ENCODE measurements around the gene NEGR1. TPM values are rescaled to one million over a fixed set of nuclear protein-coding genes. Genes with fewer than 3 reads are reported as not detected.

NEGR1 gene
- total RNA-seq, 4 donors from 2014 or later: 7.0 to 10.0 (median 8.1) TPM

GRCh38 chr1:72109916-72110315 is 172.4 kb downstream of the NEGR1 start:
- in situ Hi-C loops (cut with MboI; ENCODE audit: low pct_ligation_motif_present in 1 of 4, low pct_unique_long_range_greater_than_20kb in 1 of 4, low sequenced_read_pairs in 3 of 4): no loop called here
- Histone ChIP-seq H3K4me1 (no peaks in the 10 kb centered on the region), H3K27me3 (no peaks in the 10 kb centered on the region), H3K27ac (no peak overlapping the region), H3K9me3 (no peaks in the 10 kb centered on the region), H3K36me3 (no peaks in the 10 kb centered on the region), H3K4me3 (no peak overlapping the region)
- TF ChIP-seq POLR2A (IDR thresholded peaks at IDR 0.05) (no peak), POLR2AphosphoS5 (IDR thresholded peaks at IDR 0.05) (no peak), CTCF (IDR thresholded peaks at IDR 0.05) (no peak), EP300 (IDR thresholded peaks at IDR 0.05; ENCODE audit: low read depth) (no peak)
- intact Hi-C loops (cut with DNase I; ENCODE audit: low total_unique reads): no loop called here
- WGBS, 2 donors (ENCODE audit: low coverage in 1 of 2): 67 to 82% methylated on average over 2 of the region's 2 CpGs
- no peak for DNase-seq

- in situ Hi-C loops (cut with MboI; ENCODE audit: low pct_ligation_motif_present in 1 of 4, low pct_unique_long_range_greater_than_20kb in 1 of 4, low sequenced_read_pairs in 3 of 4): no loop called here
- intact Hi-C loops (cut with DNase I; ENCODE audit: low total_unique reads): no loop called here
- no peaks in the 10 kb centered on the region for H3K27me3 ChIP-seq
- no peaks in the 10 kb centered on the region for H3K9me3 ChIP-seq
- no peak for TF ChIP-seq CTCF (IDR thresholded peaks at IDR 0.05)
- no peak for TF ChIP-seq EP300 (IDR thresholded peaks at IDR 0.05; ENCODE audit: low read depth)
- no peak overlapping the region for H3K4me3 ChIP-seq
- H3K27ac ChIP-seq: no peak overlapping the region
- H3K36me3 ChIP-seq: no peaks in the 10 kb centered on the region
- WGBS, 2 donors (ENCODE audit: low coverage in 1 of 2): 83 to 93% methylated on average over 2 of the region's 2 CpGs
- DNase-seq: no peak
- no peaks in the 10 kb centered on the region for H3K4me1 ChIP-seq
Observed at GRCh38 chr1:72105201-72105600, 177.1 kb downstream of the NEGR1 start.

- Histone ChIP-seq H3K27ac (no peak overlapping the region), H3K9me3 (no peaks in the 10 kb centered on the region), H3K4me3 (no peak overlapping the region), H3K36me3 (no peaks in the 10 kb centered on the region), H3K27me3 (no peaks in the 10 kb centered on the region), H3K4me1 (no peaks in the 10 kb centered on the region)
- 83 to 84% methylated on average over 3 of the region's 3 CpGs for WGBS, 2 donors (ENCODE audit: low coverage in 1 of 2)
- TF ChIP-seq POLR2AphosphoS5 (IDR thresholded peaks at IDR 0.05) (no peak), CTCF (IDR thresholded peaks at IDR 0.05) (no peak), EP300 (IDR thresholded peaks at IDR 0.05; ENCODE audit: low read depth) (no peak), POLR2A (IDR thresholded peaks at IDR 0.05) (no peak)
- no peak for DNase-seq
- intact Hi-C loops (cut with DNase I; ENCODE audit: low total_unique reads) (no loop called here), in situ Hi-C loops (cut with MboI; ENCODE audit: low pct_ligation_motif_present in 1 of 4, low pct_unique_long_range_greater_than_20kb in 1 of 4, low sequenced_read_pairs in 3 of 4) (no loop called here)
Observed at GRCh38 chr1:72101840-72102632, 180.3 kb downstream of the NEGR1 start.

GRCh38 chr1:72100771-72101170 is 181.6 kb downstream of the NEGR1 start:
- Histone ChIP-seq H3K4me1 (no peaks in the 10 kb centered on the region), H3K36me3 (no peaks in the 10 kb centered on the region), H3K9me3 (no peaks in the 10 kb centered on the region), H3K4me3 (no peak overlapping the region), H3K27ac (no peak overlapping the region), H3K27me3 (no peaks in the 10 kb centered on the region)
- in situ Hi-C loops (cut with MboI; ENCODE audit: low pct_ligation_motif_present in 1 of 4, low pct_unique_long_range_greater_than_20kb in 1 of 4, low sequenced_read_pairs in 3 of 4): no loop called here
- WGBS, 2 donors (ENCODE audit: low coverage in 1 of 2): 56 to 77% methylated on average over 1 to 2 of the region's 2 CpGs
- TF ChIP-seq POLR2A (IDR thresholded peaks at IDR 0.05) (no peak), POLR2AphosphoS5 (IDR thresholded peaks at IDR 0.05) (no peak), EP300 (IDR thresholded peaks at IDR 0.05; ENCODE audit: low read depth) (no peak), CTCF (IDR thresholded peaks at IDR 0.05) (no peak)
- no peak for DNase-seq
- intact Hi-C loops (cut with DNase I; ENCODE audit: low total_unique reads): no loop called here

All from transverse colon (tissue), 4 donors.